Parathyroid adenoma (tissue), 2 donors: ENCODE measurements around the gene UBE2E1.

Source experiments
- H2AFZ ChIP-seq: fragments of 300-600 bp; sonication (generic); one replicate; pipeline ENCODE4 v1.7.0; 2017; ENCODE audit warnings: antibody characterized with exemption, mild to moderate bottlenecking
- H3K27ac ChIP-seq: fragments of 300-600 bp; sonication (generic); one replicate; pipeline ENCODE4 v1.7.0; 2017
- H3K27me3 ChIP-seq: fragments of 300-600 bp; sonication (generic); one replicate; pipeline ENCODE4 v1.7.0; 2017; ENCODE audit warnings: low read length; ENCODE audit not compliant: control insufficient read depth, insufficient read depth
- H3K36me3 ChIP-seq: fragments of 300-600 bp; sonication (generic); one replicate; pipeline ENCODE4 v1.7.0; 2017; ENCODE audit warnings: low read length; ENCODE audit not compliant: control insufficient read depth, insufficient read depth
- H3K4me1 ChIP-seq: fragments of 300-600 bp; sonication (generic); one replicate; pipeline ENCODE4 v1.7.0; 2017; ENCODE audit warnings: control low read depth
- H3K4me2 ChIP-seq: fragments of 300-600 bp; sonication (generic); one replicate; pipeline ENCODE4 v1.7.0; 2017; ENCODE audit warnings: low read length
- H3K4me3 ChIP-seq: fragments of 300-600 bp; sonication (generic); one replicate; pipeline ENCODE4 v1.7.0; 2017; ENCODE audit warnings: low read depth, low read length
- H3K79me2 ChIP-seq: fragments of 300-600 bp; sonication (generic); one replicate; pipeline ENCODE4 v1.7.0; 2017; ENCODE audit warnings: control low read depth
- H3K9ac ChIP-seq: fragments of 300-600 bp; sonication (generic); one replicate; pipeline ENCODE4 v1.7.0; 2017; ENCODE audit warnings: mild to moderate bottlenecking
- H3K9me3 ChIP-seq: fragments of 300-600 bp; sonication (generic); one replicate; pipeline ENCODE4 v1.7.0; 2017; ENCODE audit warnings: low read length; ENCODE audit not compliant: control insufficient read depth
- CTCF ChIP-seq: fragments of 300-600 bp; sonication (generic); IDR thresholded peaks from one replicate; pipeline ENCODE4 v1.7.0; 2017; ENCODE audit warnings: antibody characterized with exemption, mild to moderate bottlenecking
- donor health status: primary hyperparathyroidism.

Gene UBE2E1

DNA sequence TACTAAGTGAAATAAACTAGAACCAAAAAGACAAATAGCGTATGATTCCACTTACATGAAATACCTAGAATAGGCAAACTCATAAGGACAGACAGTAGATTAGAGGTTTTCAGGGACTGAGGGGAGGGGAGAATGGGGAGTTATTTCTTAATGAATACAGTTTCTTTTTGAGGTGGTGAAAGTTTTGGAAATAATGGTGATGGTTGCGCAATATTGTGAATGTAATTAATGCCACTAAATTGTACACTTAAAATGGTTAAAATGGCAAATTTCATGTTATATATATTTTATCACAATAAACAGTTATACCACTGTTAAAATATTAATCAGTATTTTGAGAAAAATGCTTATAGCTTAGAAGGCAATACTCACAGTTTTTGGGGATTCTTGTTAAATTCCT, 11.0 kb downstream of the UBE2E1 start:
- Histone ChIP-seq H3K36me3 (no peaks in the 10 kb centered on the region), H3K27me3 (no peaks in the 10 kb centered on the region), H3K27ac (no peak overlapping the region), H3K9ac (no peak overlapping the region), H3K9me3 (no peaks in the 10 kb centered on the region), H3K4me1 (no peaks in the 10 kb centered on the region), H2AFZ (no peak overlapping the region), H3K4me3 (no peak overlapping the region), H3K4me2 (no peak overlapping the region), H3K79me2 (peaks cover 45% of the 10 kb centered on the region)
- no peak for TF ChIP-seq CTCF

DNA sequence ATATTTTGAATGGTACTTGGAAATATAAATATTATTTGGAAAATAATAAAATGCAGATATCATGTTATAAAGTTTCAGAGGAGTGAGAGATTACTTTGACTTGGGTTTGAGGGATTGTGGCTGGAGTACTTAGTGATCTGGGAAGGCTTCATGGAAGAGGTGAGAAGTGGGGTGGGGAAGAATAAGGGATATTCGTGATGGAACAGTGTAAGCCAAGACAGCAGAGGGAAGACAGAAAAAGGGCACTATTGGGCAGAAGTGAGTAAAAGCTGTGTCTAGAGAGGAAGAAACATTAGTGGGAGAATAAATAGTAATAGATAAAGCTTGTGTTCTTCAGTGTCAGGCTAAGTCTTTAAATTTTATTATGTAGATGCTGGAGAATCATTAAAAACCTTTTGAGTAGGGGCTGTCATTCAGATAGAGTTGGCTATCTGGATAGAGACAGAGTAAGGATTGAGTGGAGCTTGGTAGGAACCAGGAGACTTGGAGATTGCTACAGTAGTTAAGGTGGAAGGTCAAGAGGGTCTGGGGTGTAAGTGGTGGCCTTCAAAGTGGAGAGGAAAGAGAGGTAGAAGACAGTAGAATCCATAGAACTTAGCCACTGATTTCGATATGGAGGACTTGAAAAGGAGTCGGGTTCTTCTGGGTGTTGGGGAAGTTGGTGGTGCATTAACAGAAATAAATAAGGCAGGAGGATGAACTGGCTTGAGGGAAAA, 11.9 kb downstream of the UBE2E1 start:
- no peak overlapping the region for H3K4me3 ChIP-seq
- H3K27ac ChIP-seq: no peak overlapping the region
- no peaks in the 10 kb centered on the region for H3K27me3 ChIP-seq
- no peak overlapping the region for H3K9ac ChIP-seq
- peaks cover 45% of the 10 kb centered on the region for H3K79me2 ChIP-seq
- H3K4me1 ChIP-seq: no peaks in the 10 kb centered on the region
- no peaks in the 10 kb centered on the region for H3K9me3 ChIP-seq
- no peak for TF ChIP-seq CTCF
- no peak overlapping the region for H3K4me2 ChIP-seq
- H2AFZ ChIP-seq: no peak overlapping the region
- no peaks in the 10 kb centered on the region for H3K36me3 ChIP-seq

DNA sequence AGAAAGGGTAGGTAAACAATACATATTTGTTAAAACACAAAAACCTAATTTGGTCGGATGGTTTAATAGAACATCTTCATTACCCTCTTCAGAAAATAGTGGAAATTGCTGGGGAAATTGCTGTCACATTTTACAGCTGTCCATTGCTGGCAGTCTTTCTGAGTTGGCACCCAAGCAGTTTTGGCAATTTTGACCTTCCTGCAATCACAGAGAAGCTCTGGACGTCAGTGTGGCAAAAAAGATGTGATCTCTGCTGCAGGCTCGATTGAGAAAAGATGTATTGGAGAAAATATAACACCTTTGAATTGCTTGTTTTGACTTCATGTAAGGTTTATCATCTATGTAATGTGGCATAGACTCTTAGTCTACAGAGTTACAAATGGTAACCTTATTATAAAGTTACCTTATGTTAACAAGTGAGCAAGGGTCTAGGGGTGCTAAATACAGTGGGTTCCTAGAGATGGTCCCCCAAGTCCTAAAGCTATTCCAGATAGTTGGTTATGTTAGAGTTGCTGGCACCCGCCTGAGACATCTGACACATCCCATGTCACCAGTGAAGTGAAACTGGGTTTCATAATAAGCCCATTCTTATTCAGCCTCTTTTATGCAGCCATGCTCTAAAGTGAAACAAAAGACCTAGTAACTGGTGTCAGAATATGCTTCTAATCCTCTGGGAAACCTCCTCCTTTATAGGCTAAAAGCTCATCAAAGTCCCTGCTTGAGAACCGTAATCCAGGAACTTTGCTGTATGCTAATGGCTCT, 14.0 kb downstream of the UBE2E1 start:
- no peak overlapping the region for H3K4me2 ChIP-seq
- TF ChIP-seq CTCF: no peak
- H3K27ac ChIP-seq: no peak overlapping the region
- peaks cover 35% of the 10 kb centered on the region for H3K79me2 ChIP-seq
- no peaks in the 10 kb centered on the region for H3K4me1 ChIP-seq
- H3K27me3 ChIP-seq: no peaks in the 10 kb centered on the region
- no peak overlapping the region for H2AFZ ChIP-seq
- no peaks in the 10 kb centered on the region for H3K36me3 ChIP-seq
- no peaks in the 10 kb centered on the region for H3K9me3 ChIP-seq
- H3K9ac ChIP-seq: no peak overlapping the region
- no peak overlapping the region for H3K4me3 ChIP-seq

DNA sequence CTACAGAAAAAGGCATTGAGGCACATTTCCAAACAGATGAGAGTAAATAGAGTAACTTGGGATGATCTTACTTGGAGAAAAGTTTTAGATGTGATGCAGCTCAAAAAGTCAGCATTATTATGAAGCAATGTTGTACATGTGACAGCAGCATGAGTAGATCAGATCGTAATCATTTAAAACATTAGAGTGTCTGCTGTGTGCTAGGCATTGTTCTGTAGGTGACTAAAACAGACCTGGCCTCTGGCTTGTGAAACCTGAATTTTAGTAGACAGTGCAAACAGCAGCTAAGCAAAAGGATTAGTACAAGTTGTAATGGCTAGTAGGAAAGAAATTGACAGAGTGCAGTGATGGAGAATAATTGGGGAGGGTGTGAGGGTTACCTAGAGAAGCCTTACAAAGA, 15.1 kb downstream of the UBE2E1 start:
- H3K4me2 ChIP-seq: no peak overlapping the region
- H3K9ac ChIP-seq: no peak overlapping the region
- H3K79me2 ChIP-seq: peaks cover 24% of the 10 kb centered on the region
- no peaks in the 10 kb centered on the region for H3K4me1 ChIP-seq
- no peak for TF ChIP-seq CTCF
- H3K27ac ChIP-seq: no peak overlapping the region
- no peaks in the 10 kb centered on the region for H3K36me3 ChIP-seq
- H3K27me3 ChIP-seq: no peaks in the 10 kb centered on the region
- no peak overlapping the region for H2AFZ ChIP-seq
- no peaks in the 10 kb centered on the region for H3K9me3 ChIP-seq
- no peak overlapping the region for H3K4me3 ChIP-seq
